Measurements from ENCODE around the gene LRRC61. TPM values are rescaled to one million over a fixed set of nuclear protein-coding genes. Genes with fewer than 3 reads are reported as not detected.

LRRC61 gene
- total RNA-seq, 1 donor from 2014 or later, result 26.3 TPM

- peak overlapping the region; percentile 99 for H3K27ac Mint-ChIP-seq (ENCODE audit: unreplicated experiment)
- H3K36me3 Mint-ChIP-seq (ENCODE audit: low read depth), result peaks cover 15% of the 10 kb centered on the region
- H3K4me3 Mint-ChIP-seq, result peak overlapping the region; percentile 100
- peaks cover 47% of the 10 kb centered on the region for H3K4me1 Mint-ChIP-seq
- H3K9me3 Mint-ChIP-seq, result no peaks in the 10 kb centered on the region
- peaks cover 2% of the 10 kb centered on the region for H3K27me3 Mint-ChIP-seq (ENCODE audit: low read depth)
- TF ChIP-seq CTCF (conservative IDR thresholded peaks at IDR 0.05), result no peak
- no peak for DNase-seq (ENCODE audit: low read depth, low spot score)
These were observed 46.8 kb downstream of the LRRC61 start for GRCh38 chr7:150369748-150370501.

- no peak for TF ChIP-seq CTCF (conservative IDR thresholded peaks at IDR 0.05)
- Mint-ChIP-seq H3K9me3 (no peaks in the 10 kb centered on the region), H3K4me3 (peak overlapping the region; percentile 100), H3K27ac (ENCODE audit: unreplicated experiment) (peak overlapping the region; percentile 78), H3K27me3 (ENCODE audit: low read depth) (peaks cover 2% of the 10 kb centered on the region), H3K4me1 (peaks cover 48% of the 10 kb centered on the region), H3K36me3 (ENCODE audit: low read depth) (peaks cover 15% of the 10 kb centered on the region)
- no peak for DNase-seq (ENCODE audit: low read depth, low spot score)
These were observed 47.5 kb downstream of the LRRC61 start for GRCh38 chr7:150370612-150371071.

- no peak for TF ChIP-seq CTCF (conservative IDR thresholded peaks at IDR 0.05)
- peaks cover 2% of the 10 kb centered on the region for H3K27me3 Mint-ChIP-seq (ENCODE audit: low read depth)
- peaks cover 15% of the 10 kb centered on the region for H3K36me3 Mint-ChIP-seq (ENCODE audit: low read depth)
- no peaks in the 10 kb centered on the region for H3K9me3 Mint-ChIP-seq
- no peak overlapping the region for H3K4me3 Mint-ChIP-seq
- DNase-seq (ENCODE audit: low read depth, low spot score), result no peak
- H3K4me1 Mint-ChIP-seq, result peaks cover 49% of the 10 kb centered on the region
- H3K27ac Mint-ChIP-seq (ENCODE audit: unreplicated experiment), result no peak overlapping the region
These were observed 48.2 kb downstream of the LRRC61 start for GRCh38 chr7:150371131-150371995.

GRCh38 chr7:150371996-150372270, 48.8 kb downstream of the LRRC61 start:
- Mint-ChIP-seq H3K27me3 (ENCODE audit: low read depth) (peaks cover 2% of the 10 kb centered on the region), H3K9me3 (no peaks in the 10 kb centered on the region), H3K4me1 (peaks cover 52% of the 10 kb centered on the region), H3K36me3 (ENCODE audit: low read depth) (peaks cover 15% of the 10 kb centered on the region), H3K27ac (ENCODE audit: unreplicated experiment) (no peak overlapping the region), H3K4me3 (no peak overlapping the region)
- TF ChIP-seq CTCF (conservative IDR thresholded peaks at IDR 0.05), result no peak
- DNase-seq (ENCODE audit: low read depth, low spot score), result no peak

- peak overlapping the region; percentile 78 for H3K4me3 Mint-ChIP-seq
- H3K27me3 Mint-ChIP-seq (ENCODE audit: low read depth), result peaks cover 2% of the 10 kb centered on the region
- no peak for TF ChIP-seq CTCF (conservative IDR thresholded peaks at IDR 0.05)
- DNase-seq (ENCODE audit: low read depth, low spot score), result no peak
- no peaks in the 10 kb centered on the region for H3K9me3 Mint-ChIP-seq
- no peak overlapping the region for H3K27ac Mint-ChIP-seq (ENCODE audit: unreplicated experiment)
- peaks cover 52% of the 10 kb centered on the region for H3K4me1 Mint-ChIP-seq
- peaks cover 15% of the 10 kb centered on the region for H3K36me3 Mint-ChIP-seq (ENCODE audit: low read depth)
These were observed 49.3 kb downstream of the LRRC61 start for GRCh38 chr7:150372271-150373048.

Measured in neural crest cell (in vitro differentiated cells).